NCI-H1436 (cell line): ENCODE measurements around the gene HOXC6.

Experiments
- DNase-seq: peaks from one replicate; lab custom pipeline; 2025; lab: John Stamatoyannopoulos, UW

Gene HOXC6

GRCh38 chr12:54042970-54043853 is 15.0 kb downstream of the HOXC6 start:
- DNase-seq = no peak

GRCh38 chr12:54044425-54045103 is 16.3 kb downstream of the HOXC6 start:
- DNase-seq = no peak

GRCh38 chr12:54045401-54045800 is 17.2 kb downstream of the HOXC6 start:
- no peak for DNase-seq

- DNase-seq = no peak
Observed at GRCh38 chr12:54045868-54046521, 17.8 kb downstream of the HOXC6 start.

GRCh38 chr12:54046809-54047159 is 18.5 kb downstream of the HOXC6 start:
- DNase-seq = no peak

- no peak for DNase-seq
Observed at GRCh38 chr12:54047160-54047963, 19.1 kb downstream of the HOXC6 start.

- no peak for DNase-seq
Observed at GRCh38 chr12:54047964-54048303, 19.7 kb downstream of the HOXC6 start.

- DNase-seq = no peak
Observed at GRCh38 chr12:54048406-54049093, 20.3 kb downstream of the HOXC6 start.

- no peak for DNase-seq
Observed at GRCh38 chr12:54049108-54049507, 20.9 kb downstream of the HOXC6 start.

- DNase-seq = no peak
Observed at GRCh38 chr12:54050482-54050810, 22.2 kb downstream of the HOXC6 start.

- DNase-seq = no peak
Observed at GRCh38 chr12:54051026-54051842, 23.0 kb downstream of the HOXC6 start.

- no peak for DNase-seq
Observed at GRCh38 chr12:54051874-54052437, 23.7 kb downstream of the HOXC6 start.

GRCh38 chr12:54052438-54053002 is 24.3 kb downstream of the HOXC6 start:
- DNase-seq = no peak

- no peak for DNase-seq
Observed at GRCh38 chr12:54053003-54053750, 24.9 kb downstream of the HOXC6 start.

GRCh38 chr12:54053751-54054741 is 25.8 kb downstream of the HOXC6 start, which contains the start of gene HOXC4:
Gene HOXC4 (plus strand): TSS chr12:54053835. CDS start chr12:54053923, 88 bp downstream.
- DNase-seq = no peak

GRCh38 chr12:54054742-54055194 is 26.5 kb downstream of the HOXC6 start:
- no peak for DNase-seq

GRCh38 chr12:54055552-54055951 is 27.3 kb downstream of the HOXC6 start:
- DNase-seq = no peak

GRCh38 chr12:54056110-54056509 is 27.9 kb downstream of the HOXC6 start:
- no peak for DNase-seq
